Measurements from ENCODE around the gene TRAM2.

Gene TRAM2

DNA sequence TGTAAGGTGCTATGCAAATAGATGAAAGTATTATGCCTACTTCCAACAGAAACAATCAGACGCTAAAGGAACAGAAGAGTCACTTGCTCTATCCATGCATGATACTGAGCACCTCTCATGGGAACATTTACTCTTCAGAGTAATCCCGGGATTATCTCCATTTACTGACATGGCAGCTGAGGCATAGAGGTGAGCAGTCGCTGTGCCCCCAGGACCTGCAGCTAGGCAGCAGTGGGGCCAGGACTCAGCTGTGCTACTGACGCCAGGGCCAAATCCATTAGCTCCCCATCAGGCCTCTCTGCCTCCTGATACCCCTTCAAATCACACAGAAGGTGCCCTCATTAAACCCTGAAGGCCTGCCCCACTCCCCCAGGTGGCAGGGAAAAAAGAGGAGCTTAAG lies 51.9 kb downstream of the TRAM2 start:
- peak; percentile 40 for DNase-seq

DNA sequence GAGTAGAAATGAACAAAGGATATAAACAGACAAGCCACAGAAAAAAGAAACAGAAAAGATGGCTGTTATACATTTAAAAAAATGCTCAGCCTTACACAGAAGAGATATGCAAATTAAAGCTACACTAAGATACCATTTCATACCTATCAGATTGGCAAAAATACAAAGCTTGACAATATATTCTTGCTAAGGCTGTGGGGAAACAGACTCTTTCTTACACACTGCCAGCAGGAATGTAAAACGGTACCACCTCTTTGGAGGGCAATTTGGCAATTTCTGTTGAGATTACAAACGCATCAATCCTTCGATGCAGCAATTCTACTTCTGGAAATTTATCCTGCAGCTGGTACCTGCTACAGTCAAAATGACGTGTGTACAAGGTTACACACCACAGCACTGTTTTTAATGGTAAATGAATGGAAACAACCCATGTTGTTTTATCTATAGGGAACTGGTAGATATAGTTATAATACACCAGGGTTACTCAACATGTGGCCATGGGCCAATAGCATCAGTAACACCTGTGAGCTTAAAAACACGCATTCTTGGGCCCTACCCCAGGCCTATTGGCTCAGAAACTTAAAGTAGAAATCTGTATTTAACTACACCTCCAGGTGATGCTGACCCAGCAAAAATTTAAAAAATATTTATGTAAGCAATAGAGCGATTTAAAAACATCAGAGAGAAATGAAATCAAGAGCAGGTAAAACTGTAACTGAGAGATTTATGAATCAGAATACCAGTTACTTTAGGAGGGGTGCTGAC lies 53.3 kb downstream of the TRAM2 start:
- DNase-seq = peak; percentile 90

DNA sequence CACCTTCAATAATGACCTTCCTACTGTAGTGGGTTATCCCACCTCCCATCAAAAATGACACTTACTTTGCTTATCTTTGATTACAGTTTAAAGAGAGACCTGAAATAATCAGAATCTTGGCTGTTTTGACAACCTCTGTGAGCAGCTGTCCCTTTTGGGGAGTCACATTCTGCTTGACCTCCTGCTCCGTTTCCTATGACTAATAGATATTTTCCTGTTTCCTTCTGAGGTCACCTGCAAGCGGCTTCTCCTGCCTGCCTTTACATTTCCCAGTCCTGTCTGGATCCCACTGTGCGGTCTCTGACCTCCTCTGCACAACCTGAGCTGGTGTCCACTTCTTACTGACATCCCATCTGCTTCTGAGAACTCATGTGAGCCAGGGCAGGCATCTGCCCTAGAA lies 54.2 kb downstream of the TRAM2 start:
- no peak for DNase-seq

DNA sequence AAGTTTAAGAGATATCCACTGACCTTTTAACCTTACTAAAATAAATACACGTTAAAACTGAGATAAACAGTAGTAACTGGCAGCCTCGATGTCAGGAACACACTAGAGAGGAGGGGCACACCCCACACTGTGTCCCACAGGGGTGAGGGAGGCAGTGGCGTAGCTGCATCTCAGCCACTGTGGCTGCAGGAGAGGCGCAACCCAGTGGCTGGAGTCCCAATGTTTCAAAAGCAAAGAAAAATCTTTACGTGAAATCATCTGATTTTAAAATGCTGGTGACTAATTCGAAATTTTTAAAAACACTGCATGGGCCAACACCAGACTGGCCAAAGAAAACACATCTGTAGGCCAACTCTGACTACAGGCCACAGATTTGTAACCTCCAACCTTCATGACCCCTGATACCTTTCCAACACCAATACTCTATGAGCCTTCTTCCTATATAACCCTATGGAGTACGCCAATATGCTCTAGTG lies 54.7 kb downstream of the TRAM2 start:
- no peak for DNase-seq

DNA sequence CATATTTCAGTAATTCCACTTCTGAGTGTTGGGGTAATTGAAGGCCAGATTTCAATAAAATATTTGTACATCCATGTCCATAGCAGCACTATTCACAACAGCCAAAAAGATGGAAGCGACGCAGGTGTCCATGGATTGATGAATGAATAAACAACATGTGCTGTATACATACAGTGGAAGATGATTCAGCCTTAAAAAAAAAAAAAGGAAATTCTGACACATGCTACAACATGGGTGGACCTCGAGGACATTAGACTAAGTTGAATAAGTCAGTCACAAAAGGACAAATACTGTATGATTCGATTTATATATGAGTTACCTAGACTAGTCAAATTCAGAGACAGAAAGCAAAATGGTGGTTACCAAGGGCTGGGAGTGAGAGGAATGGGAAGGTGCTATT lies 57.2 kb downstream of the TRAM2 start:
- no peak for DNase-seq

DNA sequence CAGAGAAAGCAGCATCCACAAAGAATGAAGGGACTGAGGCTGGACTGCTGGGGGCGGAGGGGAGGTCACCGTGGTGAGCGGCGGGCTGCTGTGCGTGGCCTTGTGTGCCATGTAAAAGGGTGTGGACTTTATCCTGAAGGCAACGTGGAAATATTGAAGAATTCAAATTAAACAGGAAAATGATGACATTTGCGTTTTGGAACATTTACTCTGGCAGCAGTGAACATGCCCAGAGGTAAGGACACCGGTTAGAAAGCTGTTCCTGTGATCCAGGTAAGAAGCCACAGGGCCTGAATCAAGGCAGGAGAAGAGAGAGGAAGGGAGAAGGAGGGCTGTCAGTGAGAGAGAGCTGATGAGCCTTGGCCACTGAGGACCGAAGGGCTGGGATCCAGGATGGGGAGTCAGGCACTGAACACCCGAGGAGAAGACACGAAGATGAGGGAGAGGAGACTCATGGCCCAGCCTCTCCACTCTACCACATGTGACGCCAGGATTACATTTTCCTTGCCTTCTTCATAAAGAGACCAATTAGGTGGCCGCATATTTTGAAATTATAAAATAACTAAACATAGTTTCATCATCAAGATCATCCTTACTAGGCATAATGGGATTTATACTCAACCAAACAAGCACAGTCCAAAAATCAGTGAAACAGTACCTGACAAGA lies 58.4 kb downstream of the TRAM2 start:
- no peak for DNase-seq

DNA sequence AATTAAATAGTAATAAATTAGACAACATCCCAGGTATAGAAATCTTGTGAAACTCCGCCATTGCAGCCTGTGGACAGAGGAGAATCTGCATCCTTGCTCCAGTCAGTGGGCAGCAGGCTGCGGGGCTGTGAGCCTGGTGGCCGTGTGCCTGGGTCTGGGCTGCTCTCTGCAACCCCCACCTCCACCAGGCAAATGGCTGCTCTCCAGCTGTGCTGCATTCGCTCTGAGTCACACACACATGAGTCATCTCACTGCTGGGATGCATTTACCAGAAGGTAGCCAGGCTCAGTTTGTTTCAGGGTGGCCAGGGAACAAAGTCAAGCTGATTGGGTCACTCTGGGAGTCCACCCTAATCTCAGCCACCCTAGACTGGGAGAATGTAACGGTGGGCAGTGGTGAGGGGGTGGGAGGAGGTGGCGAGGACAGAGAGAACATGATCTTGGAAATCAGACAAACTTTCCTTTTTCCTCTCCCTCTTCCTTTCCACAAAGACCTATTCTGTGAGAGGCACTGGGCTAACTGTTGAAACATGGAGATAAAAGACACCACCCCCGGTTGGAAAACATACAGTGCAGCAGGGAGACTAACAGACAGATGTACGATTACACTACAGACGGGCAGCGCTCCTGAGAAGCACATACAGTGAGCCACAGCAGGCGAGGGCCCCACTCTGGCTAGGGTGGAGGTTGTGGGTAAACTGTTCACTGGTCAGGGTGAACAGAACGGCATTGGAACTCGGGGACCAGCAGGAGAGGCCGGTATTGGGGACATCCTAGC lies 59.2 kb downstream of the TRAM2 start:
- no peak for DNase-seq

DNA sequence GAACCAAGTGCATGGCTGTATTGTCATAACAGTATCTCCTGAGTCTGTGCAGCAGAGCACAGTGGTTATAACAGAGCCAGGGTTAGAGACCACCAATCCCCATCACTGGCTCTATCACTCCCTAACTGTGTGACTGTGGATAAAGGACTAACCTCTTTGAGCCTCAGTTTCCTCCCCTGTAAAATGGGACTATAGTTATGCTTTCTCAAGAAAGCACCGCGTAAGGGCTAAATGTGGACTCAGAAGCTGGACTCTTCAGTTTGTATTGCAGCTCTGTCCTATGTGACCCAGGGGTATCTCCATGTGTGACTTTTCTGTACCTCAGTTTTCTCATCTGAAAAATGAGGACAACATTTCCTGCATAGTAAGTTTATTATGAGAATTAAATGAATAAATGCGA lies 59.9 kb downstream of the TRAM2 start:
- DNase-seq = no peak

DNA sequence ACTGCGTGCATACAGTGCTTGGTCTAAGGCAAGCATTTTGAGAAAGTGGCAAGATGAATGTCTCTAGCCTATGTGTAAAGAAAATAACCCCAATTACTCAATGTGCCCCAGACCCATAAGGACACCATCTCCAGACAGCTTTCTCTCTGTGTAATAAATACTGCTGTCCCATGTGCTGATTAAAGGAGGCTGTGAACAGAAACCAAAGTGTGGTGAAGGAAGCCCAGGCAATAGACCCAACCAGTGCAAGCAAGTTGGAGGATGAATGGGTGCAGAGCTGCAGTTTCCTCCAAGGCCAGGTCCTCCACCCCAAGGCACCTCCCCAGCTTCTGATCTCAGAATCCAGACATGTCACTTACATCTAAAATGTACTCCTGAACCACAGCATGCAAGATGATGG lies 60.6 kb downstream of the TRAM2 start:
- no peak for DNase-seq

DNA sequence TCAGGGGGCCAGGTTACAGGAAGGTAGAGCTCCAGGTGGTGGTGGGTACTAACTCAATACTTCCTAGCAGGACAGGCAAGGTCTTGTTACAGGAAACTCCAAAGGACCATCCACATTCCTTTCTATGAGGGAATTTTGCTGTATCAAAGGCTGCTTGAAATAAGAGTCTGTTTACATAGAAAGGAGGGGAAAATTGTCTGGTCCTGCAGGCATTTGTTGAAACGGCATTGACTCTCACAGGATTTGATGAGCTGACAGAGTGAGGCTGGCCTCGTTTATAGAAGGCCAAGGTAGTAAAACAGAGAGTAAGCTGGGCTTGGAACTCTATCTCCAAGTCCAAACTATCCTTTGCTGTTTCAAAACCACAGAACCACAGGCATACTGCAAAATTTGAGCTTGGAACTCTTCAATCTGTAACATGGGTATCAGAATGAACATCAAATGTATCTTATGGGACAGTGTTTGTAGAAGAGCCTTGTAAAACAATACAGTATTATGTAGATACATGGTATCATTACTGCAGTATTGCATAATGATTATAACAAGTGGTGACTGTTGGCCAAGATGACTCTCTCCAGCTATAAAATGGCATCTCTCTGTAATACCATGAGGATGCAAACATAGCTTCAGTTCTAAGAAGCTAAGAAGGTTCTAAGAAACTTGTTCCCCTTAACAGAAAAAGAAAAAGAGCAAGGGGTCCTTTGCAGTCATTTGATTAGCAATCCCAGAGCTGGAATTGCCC lies 61.5 kb downstream of the TRAM2 start:
- DNase-seq = no peak

DNA sequence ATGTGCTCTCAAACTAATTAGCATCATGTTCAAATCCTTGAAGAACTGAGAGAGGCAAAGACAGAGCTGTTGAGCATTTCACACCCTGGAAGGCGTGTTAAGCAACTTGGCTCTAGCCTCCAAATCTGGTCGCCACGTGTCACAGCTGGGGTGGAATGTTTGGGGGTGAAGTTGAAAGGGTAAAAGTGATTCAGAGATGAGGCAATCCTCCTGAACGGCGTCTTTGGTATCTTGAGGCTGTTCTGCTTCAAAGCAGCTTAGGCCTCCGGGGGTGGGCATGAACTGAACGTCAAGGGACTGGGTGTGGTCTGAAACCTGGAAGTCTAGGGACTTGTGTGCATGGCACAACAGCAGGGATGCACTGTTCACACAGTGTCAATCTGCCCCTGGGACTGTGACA lies 62.3 kb downstream of the TRAM2 start:
- no peak for DNase-seq

DNA sequence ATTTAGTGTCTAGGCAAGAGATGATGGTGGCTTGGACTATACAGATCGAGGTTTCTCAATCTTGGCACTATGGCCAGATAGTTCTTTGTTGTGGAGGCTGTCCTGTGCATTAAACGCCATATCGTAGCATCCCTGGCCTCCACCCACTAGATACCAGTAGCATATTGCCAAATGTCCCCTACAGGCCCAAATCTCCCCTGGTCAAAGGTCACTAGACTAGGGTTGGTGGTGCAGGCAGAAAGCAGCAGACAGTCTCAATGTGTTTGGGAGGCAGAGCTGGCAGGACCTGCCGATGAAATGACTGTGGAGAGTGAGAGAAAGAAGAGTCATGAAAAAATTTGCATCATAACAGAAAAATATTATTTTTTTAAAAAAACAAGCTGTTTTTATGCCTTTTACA lies 63.0 kb downstream of the TRAM2 start:
- DNase-seq = no peak

DNA sequence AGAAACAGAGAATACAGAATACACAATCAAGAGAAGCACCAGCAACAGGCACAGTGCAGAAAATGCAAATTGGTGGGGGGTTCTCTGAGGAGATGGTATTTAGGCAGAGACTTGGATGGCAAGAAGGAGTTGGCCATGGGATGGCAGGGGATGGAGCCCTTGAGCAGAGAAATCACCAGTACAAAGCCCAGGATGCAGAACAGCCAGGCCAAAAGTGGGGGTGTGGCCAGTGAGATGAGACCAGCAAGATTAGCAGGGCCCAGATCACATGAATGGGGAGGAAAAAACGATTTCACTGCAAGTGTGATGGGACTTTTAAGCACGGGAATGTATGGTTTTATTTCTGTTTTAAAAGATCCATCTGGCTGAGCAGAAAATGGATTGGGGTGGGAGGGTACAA lies 63.4 kb downstream of the TRAM2 start:
- no peak for DNase-seq

DNA sequence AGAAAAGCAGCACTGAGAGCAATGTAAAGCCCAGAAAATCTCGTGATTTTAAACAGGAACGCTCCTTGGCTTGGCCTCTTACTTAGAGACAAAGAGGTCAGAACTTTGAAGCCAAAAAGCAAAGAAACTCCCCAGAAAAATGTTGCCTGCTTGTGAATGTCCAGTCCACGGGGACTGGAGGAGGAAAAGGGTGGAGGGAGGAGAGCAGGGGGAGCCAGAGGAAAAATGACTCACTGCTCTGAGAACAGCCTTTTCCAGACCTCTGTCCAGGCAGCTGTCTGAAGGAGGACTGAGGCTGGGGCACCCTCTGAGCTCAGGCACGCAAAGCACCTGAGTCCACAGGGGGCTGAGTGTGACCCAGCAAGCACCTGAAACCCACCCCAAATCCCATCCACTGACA lies 64.7 kb downstream of the TRAM2 start:
- no peak for DNase-seq

DNA sequence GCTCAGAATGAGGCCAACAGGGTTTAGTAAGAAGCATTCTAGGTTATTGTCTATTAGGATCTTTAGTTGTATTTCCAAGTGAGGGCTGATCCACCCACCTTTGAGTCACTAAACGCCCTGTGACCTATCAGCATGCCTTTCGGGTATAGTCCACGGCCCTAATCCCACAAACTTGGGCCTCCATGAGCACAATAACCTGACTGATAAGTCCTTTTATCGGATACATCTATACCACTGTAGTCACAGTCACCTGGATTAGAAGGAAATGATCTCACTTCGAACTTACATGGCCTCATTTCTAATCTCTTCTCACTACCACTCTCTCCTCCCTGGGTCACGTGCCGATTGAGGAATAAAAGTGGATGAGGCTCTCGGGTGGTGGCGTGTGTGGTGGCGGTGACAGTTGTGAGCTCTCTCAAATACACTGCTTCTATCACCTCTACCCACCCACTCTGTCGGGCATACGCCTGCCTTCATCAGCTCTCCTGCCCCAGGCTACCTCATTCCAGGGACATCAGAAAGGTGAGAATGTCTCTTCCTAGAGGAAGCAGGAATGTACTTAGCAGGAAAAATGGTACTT lies 65.2 kb downstream of the TRAM2 start:
- no peak for DNase-seq

DNA sequence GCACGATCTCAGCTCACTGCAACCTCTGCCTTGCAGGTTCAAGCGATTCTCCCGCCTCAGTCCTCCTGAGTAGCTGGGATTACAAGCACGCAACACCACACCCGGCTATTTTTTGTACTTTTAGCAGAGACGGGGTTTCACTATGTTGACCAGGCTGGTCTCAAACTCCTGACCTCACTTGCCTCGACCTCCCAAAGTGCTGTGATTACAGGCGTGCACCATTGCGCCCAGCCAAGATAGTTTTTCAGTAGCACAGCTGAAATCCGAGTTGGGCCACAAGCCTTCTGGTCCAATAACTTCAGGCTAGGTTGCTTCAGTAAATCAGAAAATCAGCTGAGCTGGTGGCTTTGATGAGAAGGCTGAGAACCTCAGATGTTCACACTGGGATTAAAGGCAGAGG lies 65.7 kb downstream of the TRAM2 start:
- DNase-seq = no peak

DNA sequence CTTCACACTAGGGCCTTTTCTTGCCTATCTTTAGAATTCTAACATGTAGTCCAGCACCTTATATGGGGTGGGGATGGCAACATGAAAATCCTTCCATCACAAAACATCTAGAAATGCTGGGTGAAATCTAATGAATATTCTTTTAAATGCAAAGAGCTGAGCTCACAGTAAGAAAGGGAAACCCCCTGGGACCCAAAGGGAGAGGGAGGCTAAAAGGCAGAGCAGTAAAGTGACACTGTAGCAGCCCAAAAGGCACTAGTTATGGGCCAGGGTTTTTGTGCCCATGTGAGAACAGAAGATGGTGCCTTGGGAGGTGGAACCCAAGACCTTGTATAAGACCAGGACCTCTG lies 66.7 kb downstream of the TRAM2 start:
- no peak for DNase-seq

DNA sequence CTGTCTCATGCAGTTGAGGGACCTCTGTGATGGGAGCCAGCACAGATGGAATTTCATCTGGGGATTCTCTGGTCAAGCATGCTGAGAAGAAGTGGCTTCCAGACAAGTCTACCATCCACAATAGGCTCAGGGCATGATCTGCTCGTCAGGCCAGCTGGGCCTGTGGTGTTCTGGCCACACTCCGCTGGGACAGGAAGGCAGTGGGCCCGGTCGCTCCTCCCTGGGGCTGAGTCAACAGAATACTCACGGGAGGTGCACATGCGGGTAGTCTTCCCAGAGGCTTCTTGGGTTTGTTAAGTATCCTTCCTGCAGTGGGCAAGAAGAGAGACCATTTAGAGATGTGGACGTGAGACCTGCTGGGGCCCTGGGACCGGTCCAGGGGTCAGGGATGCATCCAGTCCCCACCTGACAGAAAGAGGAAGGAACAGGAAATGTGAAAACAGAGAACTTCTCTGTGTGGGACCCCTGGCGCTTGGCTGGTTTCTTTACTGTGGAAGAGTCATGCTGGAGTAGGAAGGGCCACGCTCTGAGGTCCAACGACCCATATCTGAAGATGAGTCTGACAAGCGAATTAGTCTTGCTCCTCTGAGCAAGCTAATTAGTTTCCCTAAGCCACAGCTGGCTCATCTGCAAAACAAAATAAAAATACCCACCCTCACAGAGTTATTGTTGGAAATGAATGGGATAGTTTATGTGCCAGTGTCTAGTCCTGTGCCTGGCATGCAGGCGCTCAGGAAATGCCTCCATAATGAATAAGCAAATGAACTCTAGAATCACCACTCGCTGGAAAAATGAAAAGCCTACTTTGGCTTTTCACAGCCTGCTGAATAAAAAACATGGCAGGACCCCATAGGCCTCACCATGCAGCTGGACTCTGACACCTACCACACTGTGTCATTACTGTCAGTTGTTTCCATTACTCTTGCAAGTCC lies 67.3 kb downstream of the TRAM2 start:
- no peak for DNase-seq

DNA sequence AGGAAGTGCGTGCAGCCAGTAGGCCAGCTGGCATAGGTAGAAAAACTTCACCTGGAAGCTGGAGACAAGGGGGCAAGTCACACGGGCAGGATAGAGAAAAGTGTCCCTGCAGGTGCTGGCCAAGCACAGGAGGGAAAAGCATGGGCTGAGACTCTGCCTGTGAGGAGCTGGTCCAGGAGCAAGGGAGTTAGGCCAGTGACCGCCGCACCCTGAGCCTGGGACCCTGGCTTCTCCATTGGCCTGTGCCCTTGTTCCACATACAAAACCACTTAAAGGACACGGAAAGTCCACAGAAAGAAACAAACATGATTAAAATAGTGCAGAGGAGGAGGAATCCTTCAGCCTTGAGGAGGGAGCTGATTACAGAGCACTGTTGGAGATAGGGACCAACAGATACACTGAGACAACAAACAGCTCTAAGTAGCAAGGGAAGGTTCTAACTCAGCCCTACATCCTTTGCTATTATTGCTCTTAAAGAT lies 68.6 kb downstream of the TRAM2 start:
- no peak for DNase-seq

DNA sequence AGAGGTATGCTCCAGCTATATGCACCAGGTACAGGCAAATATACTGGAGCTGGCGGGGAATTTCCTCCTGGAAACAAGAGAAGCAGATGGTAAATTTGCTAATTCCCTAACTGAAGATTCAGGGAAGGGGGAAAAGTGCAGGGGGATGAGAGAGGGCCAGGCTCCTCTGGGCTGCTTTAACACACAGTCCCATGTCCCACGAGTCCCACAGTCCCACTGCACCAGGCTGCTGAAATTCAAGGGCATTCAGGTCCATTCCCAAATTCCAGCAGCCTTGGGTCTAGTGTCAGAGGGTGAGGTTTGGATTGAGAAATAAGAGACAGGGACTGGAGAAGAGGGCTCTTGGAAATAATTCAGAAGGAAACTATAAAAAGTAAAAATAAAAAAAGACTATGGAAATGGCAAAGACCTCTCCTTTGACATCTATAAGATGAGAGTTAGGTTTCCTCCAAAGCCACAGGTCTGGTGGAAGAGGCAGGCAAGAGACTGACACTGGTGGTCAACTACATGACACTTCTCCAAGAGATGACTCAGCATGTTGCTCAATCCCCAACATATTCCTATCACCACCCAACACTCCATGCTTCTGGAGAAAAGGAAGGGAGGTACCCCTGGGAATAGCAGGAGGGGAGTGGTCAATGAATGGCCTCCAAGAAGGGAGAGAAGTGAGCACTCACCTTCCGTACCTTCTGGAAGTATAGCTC lies 69.2 kb downstream of the TRAM2 start:
- no peak for DNase-seq

DNA sequence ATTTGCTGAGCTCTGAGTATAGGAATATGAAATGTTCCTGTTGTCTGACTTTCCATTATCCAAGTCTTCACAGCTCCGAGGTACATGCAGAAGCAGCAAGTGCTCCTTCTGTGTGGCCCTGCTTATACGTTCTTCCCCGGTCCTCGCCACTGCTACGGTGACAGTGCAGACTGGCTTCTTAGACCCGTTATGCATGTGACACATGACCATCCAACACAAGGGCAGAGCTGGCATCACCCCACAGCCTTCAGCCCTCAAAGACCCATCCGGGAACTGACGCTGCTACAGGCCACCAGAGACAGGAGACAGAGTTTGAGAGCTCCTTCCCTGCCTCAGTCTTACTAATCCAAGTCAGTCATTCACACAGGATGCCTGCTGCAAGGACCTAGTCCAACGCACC lies 70.4 kb downstream of the TRAM2 start:
- no peak for DNase-seq

All from NCI-H526 treated with DMSO at 0.1 percent for 48 hours (cell line).